HG02840 (cell line): Measurements from ENCODE around the gene ABI3BP.

Experiments used
- ATAC-seq: cut with Tn5 transposase; IDR thresholded peaks from one replicate; pipeline ENCODE4 v1.9.1; 2021; ENCODE audit warnings: mild to moderate bottlenecking, moderate library complexity, moderate number of reproducible peaks; ENCODE audit not compliant: unreplicated experiment, low FRiP score

The ABI3BP gene

DNA sequence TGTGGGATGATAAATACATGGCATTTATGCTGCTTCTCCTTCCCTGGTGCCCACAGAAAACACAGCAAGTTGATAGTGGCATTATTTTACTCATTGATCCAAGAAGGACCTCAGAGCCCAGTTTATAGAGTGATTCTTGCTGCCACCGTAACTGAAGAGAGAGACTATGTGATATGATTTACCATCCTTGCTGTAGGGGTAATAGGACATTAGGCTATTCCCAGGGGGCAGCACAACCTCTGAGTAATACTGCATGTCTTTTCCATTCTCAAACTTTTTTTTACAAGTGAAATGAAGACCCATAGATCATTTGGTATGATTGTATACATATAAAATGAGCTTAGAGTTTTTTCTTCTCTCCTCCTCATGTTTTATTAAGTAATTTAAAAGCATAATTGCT is 136.4 kb downstream of the ABI3BP start:
- no peak for ATAC-seq

DNA sequence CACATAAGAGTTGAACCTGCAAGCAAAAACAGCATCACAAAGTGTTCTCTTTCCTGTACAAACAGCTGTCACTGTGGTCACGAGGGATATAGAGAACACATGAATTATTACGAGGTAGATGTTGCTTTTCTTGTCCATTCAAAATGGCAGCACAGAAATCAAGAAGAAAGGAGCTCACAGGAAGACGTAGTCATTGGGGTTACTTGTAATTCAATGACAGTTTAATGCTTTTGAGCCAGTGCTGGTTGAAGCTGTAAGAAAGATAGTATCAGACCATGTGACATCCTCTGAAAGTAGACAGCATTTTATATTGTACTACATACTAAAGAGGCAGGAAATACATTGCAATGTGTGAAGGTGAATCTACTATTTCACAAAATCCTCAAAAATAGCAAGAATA is 140.4 kb downstream of the ABI3BP start:
- no peak for ATAC-seq

DNA sequence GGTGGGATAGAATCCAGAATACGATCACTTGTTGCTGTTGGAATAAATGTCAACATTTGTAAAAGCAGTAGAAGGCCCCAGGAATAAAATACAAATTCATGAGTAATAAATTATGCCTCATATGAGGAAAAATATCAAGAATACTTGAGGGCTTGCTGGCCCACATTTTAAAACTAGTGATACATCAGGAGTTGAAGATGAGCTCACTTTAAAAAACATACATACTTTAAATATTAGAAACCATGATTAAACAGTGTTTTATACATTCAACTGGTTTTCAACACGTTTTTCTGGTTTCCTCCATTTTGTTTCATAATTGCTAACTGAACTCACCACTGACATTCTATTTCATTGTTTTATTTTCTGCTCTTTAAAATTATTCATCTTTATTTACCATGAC is 142.5 kb downstream of the ABI3BP start:
- no peak for ATAC-seq

DNA sequence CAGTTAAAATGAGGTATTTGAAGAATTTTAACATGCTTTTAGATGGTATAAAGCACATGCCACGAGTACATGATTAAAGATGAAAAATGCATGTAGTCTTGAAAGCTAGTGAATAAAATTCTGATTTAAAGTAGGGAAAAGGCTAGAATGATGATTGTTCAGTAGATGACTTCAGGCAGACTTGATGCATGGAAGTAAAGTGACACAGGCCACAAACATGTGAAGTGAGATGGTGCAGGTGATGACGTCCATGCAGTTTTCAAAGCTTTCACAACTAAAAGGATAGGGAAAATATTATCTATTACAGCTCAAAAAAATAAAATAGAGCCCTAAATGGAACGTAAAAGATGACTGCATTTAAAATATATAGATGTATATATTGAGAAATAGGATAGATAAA is 143.1 kb downstream of the ABI3BP start:
- ATAC-seq: no peak

DNA sequence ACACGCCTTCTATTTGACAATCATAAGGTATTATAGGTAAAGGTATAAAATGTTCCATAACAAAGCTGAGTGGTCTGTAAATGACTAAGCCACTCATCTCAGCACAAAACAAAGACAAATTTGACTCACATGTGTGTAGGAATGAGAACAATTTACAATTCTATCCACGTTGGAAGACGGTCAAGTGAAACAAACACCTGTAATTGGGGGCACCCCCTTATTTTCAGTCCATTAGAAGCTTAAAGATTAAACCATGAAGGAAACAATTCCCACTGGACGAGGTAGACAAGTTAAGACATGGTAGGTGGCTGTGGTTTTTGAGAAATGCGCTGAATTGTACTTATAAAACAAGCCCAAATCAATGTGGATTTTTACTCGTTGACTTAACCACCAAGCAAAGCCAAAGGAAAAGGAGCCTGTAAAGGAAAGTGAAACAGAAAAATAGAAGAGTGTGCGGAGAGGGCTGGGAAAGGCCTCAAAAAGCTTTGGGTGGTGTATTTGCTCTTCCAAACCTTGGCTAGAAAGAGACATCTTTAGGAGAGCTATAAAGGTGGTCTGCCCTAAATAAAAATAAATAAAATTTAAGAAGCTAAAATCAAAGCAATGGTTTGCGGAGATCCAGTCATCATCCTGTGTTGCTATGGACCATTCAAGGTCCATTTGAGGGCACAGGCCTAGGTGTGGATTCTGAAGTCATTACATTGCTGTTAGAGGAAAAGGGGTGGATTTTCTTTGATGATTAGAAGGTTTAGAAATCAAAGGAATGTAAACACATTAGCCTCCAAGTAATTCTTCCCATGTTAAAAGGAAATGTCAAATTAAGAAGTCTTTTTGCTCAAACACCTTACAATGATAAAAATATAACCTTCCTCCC is 148.9 kb downstream of the ABI3BP start:
- ATAC-seq: no peak

DNA sequence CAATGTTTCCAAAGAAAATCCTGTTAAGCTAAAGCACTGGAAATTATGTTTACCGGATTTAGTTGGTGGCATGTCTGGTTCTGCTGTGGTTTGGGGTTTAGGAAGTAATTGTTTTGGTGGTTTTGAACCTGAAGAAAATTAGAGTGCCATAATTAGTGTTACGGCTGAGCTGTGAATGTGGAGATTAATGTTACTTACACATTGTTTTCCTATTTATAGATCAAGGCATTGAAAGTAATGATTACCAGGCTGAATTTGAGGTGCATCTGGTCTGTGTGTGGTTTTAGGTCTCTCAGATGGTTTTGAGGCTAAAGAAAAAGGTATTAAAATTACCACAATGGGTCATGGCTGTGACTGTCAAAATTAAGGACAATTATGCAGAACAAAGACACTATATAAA is 155.1 kb downstream of the ABI3BP start:
- no peak for ATAC-seq

DNA sequence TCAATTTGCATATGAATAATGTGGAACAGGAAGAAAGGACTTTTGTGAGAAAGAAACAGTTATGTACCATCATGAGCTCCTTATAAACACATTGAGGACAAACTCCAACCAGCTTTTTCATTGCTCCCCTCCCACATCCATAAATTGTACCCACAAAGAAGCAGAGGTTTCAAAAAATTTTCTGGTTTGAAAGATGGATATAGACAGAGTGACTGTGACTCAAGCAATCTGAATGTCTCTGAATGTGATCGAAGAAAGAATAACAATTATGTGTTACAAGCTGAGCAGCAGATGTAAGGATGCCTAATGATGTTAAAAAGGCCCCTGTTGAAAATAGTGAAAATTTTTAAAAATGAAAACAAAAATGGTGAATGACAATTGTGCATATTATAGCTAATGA is 156.6 kb downstream of the ABI3BP start:
- ATAC-seq: no peak

DNA sequence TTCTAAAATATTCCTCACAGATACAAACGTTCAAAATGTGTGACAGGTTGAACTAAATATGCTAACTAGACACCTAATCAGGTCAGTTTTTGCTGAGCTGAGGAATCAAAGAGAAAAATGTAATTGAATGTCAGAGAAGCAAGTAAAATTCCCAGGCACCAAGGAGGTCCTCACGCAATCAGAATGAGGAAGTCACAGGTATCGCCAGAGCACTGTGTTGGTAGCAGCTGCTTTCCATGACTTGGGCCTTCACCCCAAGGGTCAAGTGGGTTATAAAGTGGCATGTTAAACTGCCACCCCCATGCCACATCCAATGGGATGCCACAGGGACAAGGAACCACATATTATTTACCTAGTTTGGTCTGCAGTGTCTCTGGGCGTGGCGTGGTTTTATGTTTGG is 158.9 kb downstream of the ABI3BP start:
- no peak for ATAC-seq

DNA sequence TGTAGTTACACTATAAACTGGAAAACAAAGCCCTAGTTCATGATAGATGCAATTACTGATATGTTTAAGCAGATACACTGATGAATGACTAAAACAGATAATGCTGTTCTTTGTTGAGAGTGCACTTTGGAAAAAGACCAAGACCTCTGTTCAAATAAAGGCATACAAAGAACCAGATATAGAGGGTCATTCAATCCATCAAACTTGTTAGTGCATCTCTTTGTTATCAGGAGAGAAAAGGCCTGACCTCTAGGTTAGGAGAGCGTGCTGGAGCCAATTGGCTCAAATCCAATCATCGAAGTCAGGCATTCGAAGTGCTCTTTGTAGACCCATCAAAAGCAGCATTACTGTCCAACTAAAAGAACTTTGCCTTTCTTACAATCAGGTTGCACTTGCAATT is 159.7 kb downstream of the ABI3BP start:
- no peak for ATAC-seq

DNA sequence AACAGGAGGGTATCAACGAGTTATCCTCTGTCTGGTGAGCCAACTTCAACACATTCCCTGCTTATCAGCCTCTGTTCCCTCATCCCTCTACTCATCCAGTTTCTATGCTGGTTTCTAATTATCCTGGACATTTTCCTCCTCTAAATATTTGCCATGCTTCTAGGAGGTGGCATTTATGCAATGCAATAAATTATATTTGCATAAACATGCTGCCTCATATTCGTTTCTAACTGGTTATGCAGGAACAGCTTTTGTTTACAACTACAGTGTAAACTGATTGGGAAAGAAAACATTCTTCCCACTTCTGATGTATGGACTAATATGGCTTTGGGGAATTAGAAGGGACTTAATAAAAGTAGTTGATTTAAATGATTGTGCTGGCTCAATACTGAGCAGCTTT is 161.6 kb downstream of the ABI3BP start:
- ATAC-seq: no peak

DNA sequence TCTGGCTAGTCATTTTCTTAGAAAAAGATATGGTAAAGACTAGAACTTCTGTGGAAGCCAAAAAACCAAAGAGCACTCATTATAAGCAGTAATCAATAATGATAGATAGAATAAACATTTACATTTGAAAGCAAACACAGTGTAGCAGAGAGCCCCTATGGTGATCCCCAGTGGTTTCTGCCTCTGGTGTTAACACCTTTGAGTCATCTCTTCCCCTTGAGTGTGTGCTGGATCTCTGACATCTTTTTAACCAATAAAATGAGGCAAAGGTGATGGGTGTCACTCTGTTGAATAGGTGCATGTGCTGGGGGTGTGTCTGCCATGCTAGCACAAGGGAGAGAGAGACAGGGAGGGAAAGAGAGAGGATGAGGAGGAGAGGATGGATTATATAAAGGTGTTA is 162.3 kb downstream of the ABI3BP start:
- no peak for ATAC-seq

DNA sequence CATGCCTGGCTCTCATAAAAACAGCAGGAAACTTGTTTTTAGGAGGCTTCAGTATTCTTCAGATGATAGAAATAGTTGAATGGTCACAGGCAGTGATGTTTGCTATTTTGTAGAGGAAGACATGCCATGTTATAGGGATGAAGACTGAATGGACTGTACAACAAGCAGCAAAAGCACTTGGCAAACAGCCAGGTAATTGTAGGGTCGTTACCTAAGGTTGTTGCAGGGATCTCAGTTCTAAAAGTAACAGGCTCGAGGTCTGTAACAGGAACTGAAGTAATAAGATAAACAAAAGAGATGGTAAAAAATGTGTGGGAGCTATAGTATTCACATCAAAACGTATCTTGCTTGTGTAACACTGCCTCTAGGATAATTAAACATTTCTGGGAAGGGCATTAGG is 167.6 kb downstream of the ABI3BP start:
- ATAC-seq: no peak

DNA sequence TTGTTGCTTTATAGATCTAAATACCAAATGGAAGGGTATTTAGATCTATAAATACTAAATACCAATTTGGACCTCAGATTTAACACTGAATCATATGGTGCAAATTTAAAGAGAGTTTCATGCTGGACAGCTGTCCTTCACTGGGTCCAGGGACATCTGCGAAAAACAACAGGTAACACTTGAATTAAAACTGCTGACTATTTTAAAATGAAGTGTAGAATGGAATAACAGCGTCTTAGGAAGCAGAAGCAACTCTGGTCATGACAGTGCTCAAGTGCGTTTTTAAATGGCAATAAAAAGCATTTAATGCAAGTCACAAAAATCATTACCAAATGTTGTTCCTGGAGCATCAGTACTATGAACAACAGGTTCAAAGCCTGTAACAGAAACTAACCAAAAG is 177.6 kb downstream of the ABI3BP start:
- ATAC-seq: no peak

DNA sequence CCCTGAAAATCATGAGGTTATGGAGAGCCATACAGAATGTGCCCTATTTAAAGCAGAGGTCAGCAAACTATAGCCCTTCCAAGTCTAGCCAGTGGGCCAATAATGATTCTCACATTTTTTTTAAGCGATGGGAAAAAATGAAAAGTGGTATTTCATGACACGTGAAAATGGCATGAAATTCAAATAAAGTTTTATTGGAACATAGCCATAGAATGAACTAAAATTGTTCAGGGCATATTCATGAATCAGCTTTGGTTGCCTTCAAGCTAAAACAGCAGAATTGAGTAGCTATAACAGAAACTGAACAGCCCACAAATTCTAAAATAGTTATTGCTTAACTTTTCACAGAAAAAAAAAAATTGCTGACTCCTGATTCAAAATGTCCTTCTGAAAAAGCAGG is 179.4 kb downstream of the ABI3BP start:
- ATAC-seq: no peak

DNA sequence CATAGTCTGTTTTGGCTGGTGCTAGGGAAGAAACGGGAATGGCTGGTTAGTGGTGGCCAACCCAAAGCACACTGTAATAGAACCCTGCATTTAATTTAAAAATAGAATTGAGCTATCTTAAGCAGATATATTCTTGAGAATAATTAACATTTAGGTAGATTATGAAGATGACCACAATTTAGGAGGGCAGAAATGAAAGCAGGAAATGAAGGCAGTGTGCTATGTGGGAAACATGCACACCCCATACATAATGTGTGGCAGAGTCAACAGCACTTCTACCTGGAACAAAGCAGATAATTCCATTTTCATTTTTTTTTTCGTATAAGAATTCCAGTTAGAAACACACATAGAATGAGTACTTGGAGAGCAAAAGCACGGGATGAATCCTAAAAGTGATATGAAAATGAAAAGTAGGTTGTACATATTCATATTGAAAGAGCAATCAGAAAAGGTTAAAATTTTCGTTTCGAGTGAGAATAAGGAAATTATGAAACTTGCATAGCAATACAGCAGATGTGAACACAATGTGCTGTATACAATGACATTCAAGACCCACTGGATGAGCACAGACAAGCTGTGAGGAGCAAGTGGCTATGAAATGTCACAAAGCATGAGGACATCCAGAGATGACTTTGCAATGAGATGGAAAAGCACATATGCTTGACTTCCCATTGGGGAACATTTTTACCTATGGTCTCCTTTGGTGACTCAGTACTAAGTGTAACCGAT is 181.3 kb downstream of the ABI3BP start:
- no peak for ATAC-seq

DNA sequence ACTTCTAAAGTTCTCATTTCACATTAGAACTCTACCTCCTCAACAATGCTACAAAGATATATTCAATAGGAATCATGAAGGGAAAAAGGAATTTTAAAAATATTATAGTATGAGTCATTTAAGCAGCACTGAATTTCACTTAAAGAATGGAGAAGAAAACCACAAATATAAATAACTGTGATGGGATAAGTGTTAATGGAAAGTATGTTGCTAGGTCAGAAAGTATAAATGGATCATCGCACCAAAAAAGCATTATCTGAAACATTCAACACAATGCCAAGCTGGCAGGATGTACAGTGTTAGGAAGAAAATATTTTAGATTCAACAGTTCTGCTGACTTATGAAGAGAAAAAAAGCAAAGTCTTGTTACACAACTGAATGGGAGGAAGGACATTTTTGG is 182.6 kb downstream of the ABI3BP start:
- no peak for ATAC-seq

DNA sequence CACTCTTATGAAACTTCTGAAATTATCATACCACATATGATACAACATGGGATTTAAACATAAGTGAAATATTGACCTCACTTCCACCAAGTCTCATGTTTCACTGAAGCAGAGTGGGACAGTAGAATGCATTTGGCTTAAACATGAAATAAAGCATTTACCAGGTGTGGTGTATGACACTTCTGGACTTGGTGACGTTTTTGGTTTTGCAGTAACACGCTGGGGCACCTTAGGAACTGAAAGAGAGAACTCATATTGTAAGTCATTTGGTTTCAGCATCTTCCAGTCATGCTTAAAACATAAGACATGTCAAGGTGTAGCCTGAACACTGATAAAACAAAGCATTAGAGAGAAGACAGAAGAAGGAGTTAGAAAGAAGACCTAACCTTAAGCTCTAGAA is 188.6 kb downstream of the ABI3BP start:
- no peak for ATAC-seq

DNA sequence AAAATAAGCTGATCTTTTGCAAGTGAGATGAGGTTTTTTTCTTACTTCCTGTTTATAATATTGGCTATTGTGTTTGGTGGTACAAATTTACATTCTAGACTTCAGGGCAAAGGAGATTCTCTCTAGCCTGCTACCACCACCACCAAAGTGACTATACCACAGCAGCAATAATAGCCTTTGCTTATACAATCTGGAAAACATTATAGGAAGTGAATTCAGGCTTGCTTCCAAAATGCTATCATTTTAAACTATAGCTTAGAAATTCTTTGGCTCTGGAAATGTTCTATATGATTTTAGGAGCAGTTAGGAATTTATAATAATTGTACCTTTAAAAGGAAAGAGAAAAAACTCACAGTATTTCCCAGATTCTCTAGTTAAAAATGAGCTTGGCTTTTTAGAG is 189.5 kb downstream of the ABI3BP start:
- ATAC-seq: no peak

DNA sequence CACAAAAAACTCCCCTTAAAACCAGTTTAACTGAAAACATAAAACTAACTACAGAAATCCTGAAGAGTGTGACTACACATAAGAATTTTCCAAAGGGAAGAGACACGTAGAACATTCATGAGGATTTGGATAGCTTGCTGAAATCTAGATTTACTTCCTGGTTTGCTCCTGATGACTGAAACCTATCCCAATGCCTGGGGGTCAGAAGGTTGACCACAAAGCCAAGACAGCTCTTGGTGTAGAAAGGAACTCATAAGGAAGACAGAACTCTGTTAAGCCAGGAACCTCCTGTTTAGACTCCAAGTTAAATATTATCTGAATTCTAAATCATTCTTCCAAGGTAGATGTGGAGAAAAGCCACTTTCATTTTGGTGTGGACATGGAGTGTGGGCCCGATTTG is 191.1 kb downstream of the ABI3BP start:
- no peak for ATAC-seq

DNA sequence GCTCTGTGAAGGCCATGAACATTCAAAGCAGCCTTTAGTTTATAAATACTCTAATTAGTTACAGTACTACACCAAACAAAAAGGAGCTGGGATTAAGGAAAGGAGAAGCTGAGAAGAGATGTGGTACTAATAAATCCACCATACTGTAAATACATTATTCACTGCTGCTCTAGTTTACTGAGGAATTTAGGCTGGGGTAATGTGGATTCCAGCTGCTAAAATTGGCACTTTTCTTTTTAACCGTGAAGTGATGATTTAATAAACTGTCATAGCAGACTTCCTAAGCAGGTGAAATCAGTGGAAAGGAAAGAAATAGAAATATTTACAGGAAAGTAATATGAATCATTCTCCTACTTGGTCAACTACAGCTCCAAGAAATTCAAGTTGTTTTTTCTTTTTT is 195.2 kb downstream of the ABI3BP start:
- ATAC-seq: no peak

DNA sequence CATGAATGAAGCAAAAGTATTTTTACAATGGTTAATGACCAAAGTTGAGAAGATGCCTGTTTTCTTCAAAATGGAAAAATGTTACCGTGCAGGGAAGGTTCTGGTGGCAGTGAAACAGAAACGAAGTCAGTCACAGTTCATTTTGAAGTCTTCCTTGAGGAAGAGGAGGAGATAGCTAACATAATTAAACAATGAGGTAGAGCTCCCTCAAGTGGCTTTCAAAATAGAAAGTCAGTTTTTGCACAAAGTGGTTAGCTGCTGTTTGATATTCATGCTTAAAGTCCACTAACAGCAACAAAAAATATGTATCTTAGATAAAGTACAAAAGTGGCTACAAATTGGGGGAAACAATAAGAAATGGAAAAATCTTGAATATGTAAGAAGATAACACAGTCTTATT is 196.7 kb downstream of the ABI3BP start:
- no peak for ATAC-seq

DNA sequence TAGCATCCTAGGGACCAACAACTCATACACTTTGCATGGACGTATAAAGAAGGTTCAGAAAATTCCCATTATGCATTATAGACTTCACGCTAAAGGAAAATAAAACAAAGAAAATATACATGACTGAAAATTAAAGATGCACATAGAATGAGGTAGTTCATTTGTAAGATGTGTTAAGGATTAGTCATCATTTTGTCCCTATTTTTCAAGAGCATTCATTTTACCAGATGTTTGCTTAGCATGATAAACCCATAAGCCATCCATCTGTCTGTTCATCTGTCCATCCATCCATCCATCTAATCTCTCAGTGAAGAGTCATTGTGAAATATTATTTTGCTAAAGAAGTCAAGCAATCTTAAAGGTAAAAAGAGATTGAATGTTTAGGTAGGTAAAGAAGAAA is 203.6 kb downstream of the ABI3BP start:
- no peak for ATAC-seq
